HAP-1 (cell line): ENCODE results near the gene SMKR1.

Experiments
- DNase-seq, 2 experiments: peaks; one replicate each; pipeline ENCODE4 v3.0.0-alpha.2; 2016 to 2020; ENCODE audit warnings: low spot score in 2 of 2
- H3K27me3 ChIP-seq: fragments of 250-450 bp; sonication (Bioruptor Pico); 2 replicates; pipeline ENCODE4 v1.5.1; 2020; ENCODE audit warnings: low read depth, mild to moderate bottlenecking, moderate library complexity
- H3K36me3 ChIP-seq: fragments of 250-450 bp; sonication (Bioruptor Pico); replicated peaks from 2 replicates; pipeline ENCODE4 v1.5.1; 2020; ENCODE audit warnings: mild to moderate bottlenecking
- H3K4me1 ChIP-seq: fragments of 250-450 bp; sonication (Bioruptor Pico); 2 replicates; pipeline ENCODE4 v1.5.1; 2020; ENCODE audit warnings: mild to moderate bottlenecking
- H3K4me3 ChIP-seq: fragments of 250-450 bp; sonication (Bioruptor Pico); 2 replicates; pipeline ENCODE4 v1.5.1; 2020; ENCODE audit warnings: mild to moderate bottlenecking, moderate library complexity
- H3K9me3 ChIP-seq: fragments of 250-450 bp; sonication (Bioruptor Pico); 2 replicates; pipeline ENCODE4 v1.5.1; 2020; ENCODE audit warnings: mild to moderate bottlenecking, moderate library complexity
- in situ Hi-C: fragments of 300-500 bp; cut with MboI; formaldehyde crosslinking; loops from 3 replicates; pipeline ENCODE4 v1.14.3; 2020; ENCODE audit warnings: low sequenced_read_pairs, inconsistent platforms, mixed read lengths

The SMKR1 gene

GRCh38 chr7:129544700-129545099 lies 42.4 kb downstream of the SMKR1 start:
- Histone ChIP-seq H3K36me3 (no peaks in the 10 kb centered on the region), H3K4me1 (no peaks in the 10 kb centered on the region), H3K4me3 (no peak overlapping the region), H3K27me3 (no peaks in the 10 kb centered on the region), H3K9me3 (no peaks in the 10 kb centered on the region)
- in situ Hi-C loops = no loop called here
- no peak for DNase-seq

DNA sequence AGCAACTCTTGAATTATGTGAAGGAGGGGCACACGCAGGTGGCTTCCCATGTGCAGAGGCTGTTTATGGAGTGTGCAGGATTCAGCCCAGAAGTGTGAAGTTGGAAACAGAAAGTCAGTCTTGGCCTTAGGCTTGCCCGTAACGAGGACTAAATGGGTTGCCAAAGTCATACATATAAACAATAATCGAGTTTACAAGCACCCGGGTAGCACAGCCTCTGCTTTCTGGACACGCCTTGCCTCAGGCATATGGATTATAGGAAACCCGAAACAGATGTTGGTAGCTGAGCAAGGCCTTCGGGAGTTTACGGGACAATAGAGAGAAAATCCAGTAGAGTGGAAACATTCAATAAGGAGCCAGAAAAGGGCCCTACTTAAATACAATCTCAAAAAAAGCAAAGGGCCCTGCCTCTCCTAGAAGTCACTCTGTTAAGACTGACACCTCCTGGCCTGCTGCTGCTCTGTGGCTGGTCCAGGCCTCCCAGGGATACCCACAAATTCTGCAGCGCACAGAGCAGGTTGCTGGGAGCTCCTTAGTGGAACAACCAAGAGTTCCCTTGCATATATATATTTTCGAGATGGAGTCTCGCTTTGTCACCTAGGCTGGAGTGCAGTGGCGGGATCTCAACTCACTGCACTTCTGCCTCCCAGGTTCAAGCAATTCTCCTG lies 48.5 kb downstream of the SMKR1 start:
- peaks cover 10% of the 10 kb centered on the region for H3K4me1 ChIP-seq
- in situ Hi-C loops = no loop called here
- peak; percentile 81 to 90 for DNase-seq
- no peak overlapping the region for H3K4me3 ChIP-seq
- no peaks in the 10 kb centered on the region; the same call in 1 of the 2 replicates for H3K27me3 ChIP-seq
- H3K36me3 ChIP-seq = no peaks in the 10 kb centered on the region
- H3K9me3 ChIP-seq = no peaks in the 10 kb centered on the region

DNA sequence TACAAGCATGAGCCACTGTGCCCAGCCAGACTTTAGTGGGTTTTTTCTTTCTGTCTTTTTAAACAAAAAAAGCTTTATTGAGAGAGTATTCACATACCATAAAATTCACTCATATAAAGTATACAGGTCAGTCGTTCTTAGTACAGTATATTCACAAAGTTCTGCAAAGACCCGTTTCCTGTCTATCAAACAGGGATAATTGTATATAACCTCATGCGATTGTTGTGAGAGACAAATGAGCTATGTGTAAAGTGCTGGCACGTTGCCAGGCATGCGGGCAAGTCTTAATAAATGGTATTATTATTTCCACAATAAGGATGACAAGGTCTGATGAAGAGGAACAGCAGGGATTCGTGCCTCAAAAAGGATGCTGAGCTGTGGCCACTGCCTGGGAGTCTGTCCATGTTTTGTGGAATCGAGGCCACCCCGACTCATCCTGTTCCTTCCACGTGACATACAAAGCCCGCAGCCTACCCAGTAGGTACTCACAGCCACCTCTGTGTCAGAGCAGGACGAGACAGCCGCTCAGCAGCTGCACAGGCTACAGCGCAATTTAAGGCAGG lies 51.6 kb downstream of the SMKR1 start:
- Histone ChIP-seq H3K9me3 (no peaks in the 10 kb centered on the region), H3K27me3 (no peaks in the 10 kb centered on the region; the same call in 1 of the 2 replicates), H3K4me3 (no peak overlapping the region), H3K36me3 (no peaks in the 10 kb centered on the region), H3K4me1 (peaks cover 10% of the 10 kb centered on the region)
- peak; percentile 6 to 50 for DNase-seq
- in situ Hi-C loops = no loop called here

DNA sequence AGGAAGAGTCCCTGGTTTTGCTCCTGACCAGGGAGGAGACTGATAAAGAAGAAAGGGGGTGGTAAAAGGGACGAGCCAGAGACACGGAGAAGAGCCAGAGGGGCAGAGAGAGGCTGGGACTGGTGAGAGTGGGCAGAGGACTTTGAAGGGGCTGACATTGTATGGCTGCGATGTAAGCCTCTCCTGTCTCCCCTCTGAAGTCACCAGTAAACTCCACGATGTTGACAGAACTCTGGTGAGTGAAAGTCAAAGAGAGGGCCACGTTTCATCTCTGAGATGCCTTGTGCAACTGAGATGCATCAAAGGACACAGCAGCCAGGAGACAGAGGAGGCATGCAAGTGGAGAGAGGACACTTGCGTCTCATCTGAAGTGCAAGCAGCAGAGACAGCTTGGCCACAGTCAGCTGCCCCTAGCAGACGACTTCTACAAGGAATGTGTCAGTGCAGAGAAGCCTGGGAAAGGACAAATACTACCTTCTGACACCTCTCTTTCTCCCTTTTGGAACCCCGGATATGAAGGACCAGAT lies 54.3 kb downstream of the SMKR1 start:
- in situ Hi-C loops = no loop called here
- DNase-seq = no peak
- no peaks in the 10 kb centered on the region for H3K36me3 ChIP-seq
- H3K27me3 ChIP-seq = no peaks in the 10 kb centered on the region; the same call in 1 of the 2 replicates
- H3K4me1 ChIP-seq = peaks cover 2% of the 10 kb centered on the region; the same call in 1 of the 2 replicates
- H3K9me3 ChIP-seq = no peaks in the 10 kb centered on the region
- H3K4me3 ChIP-seq = no peak overlapping the region

- Histone ChIP-seq H3K36me3 (no peaks in the 10 kb centered on the region), H3K27me3 (no peaks in the 10 kb centered on the region; the same call in 1 of the 2 replicates), H3K4me3 (no peak overlapping the region), H3K4me1 (peaks cover 2% of the 10 kb centered on the region; the same call in 1 of the 2 replicates), H3K9me3 (no peaks in the 10 kb centered on the region)
- DNase-seq = peak; percentile 13 to 19
- in situ Hi-C loops = no loop called here
These were observed 55.6 kb downstream of the SMKR1 start for GRCh38 chr7:129557686-129558481.

- in situ Hi-C loops = no loop called here
- no peak for DNase-seq
- Histone ChIP-seq H3K9me3 (no peaks in the 10 kb centered on the region; the same call in 1 of the 2 replicates), H3K36me3 (no peaks in the 10 kb centered on the region), H3K4me1 (no peaks in the 10 kb centered on the region), H3K27me3 (peaks cover 5% of the 10 kb centered on the region), H3K4me3 (no peak overlapping the region)
These were observed 57.2 kb downstream of the SMKR1 start for GRCh38 chr7:129559564-129559963.

DNA sequence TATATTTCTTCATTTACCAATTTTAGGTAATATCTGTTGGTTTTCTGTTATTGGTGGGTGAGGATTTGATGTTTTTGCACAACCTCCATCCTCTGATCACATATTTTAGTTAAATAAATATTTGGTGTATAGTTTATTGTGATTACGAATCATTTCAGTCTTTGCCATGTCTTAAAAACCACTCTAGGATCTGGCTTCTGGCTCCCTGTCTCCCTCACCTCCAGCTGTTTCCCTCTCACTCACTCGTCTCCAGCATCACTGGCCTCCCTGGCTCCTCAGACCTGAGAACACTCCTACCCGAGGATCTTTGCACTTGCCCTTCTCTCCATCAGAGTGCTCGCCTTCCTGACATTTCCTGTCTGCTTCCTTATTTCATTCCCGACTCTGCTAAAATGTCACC lies 58.5 kb downstream of the SMKR1 start:
- no peaks in the 10 kb centered on the region; the same call in 1 of the 2 replicates for H3K9me3 ChIP-seq
- peaks cover 5% of the 10 kb centered on the region for H3K27me3 ChIP-seq
- H3K4me3 ChIP-seq = no peak overlapping the region
- no peaks in the 10 kb centered on the region for H3K36me3 ChIP-seq
- in situ Hi-C loops = no loop called here
- H3K4me1 ChIP-seq = no peaks in the 10 kb centered on the region
- no peak for DNase-seq

GRCh38 chr7:129561677-129562359 lies 59.5 kb downstream of the SMKR1 start:
- peaks cover 5% of the 10 kb centered on the region for H3K27me3 ChIP-seq
- H3K36me3 ChIP-seq = no peaks in the 10 kb centered on the region
- H3K9me3 ChIP-seq = no peaks in the 10 kb centered on the region; the same call in 1 of the 2 replicates
- no peak for DNase-seq
- H3K4me1 ChIP-seq = no peaks in the 10 kb centered on the region
- H3K4me3 ChIP-seq = no peak overlapping the region
- in situ Hi-C loops = no loop called here
